HepG2 (cell line): ENCODE measurements around the gene PSMB4. TPM values are rescaled to one million over a fixed set of nuclear protein-coding genes. Genes with fewer than 3 reads are reported as not detected.

ENCODE experiments used
- ATAC-seq: fragments of 200-7000 bp; cut with Tn5 transposase; 3 replicates; pipeline ENCODE4 v1.9.1; 2020; ENCODE audit warnings: mild to moderate bottlenecking, moderate library complexity
- BruUV-seq: library from RNA; stranded (reverse); fragments of 400-500 nt; replicated peaks from 2 replicates; lab custom pipeline; 2021; lab: Mats Ljungman, UMichigan
- CTCF ChIA-PET: fragments of 300-600 bp; formaldehyde crosslinking; extraction: SDS; loops from one replicate; lab custom pipeline; 2021; ENCODE audit warnings: low total read pairs, inconsistent platforms, low intra/inter-chr PET ratio; lab: Yijun Ruan, JAX
- POLR2A ChIA-PET: fragments of 350-600 bp; sonication (Branson Sonifier 250); formaldehyde crosslinking; loops from one replicate; lab custom pipeline; 2020; ENCODE audit warnings: antibody characterized with exemption, inconsistent platforms; lab: Yijun Ruan, JAX
- DNase-seq: peaks from one replicate; pipeline ENCODE4 v3.0.0-alpha.2; 2015; ENCODE audit warnings: low spot score
- FAIRE-seq: peaks from 3 replicates; lab custom pipeline; 2011; peaks lifted over from hg19 to GRCh38; lab: Jason Lieb, UNC
- H2AFZ ChIP-seq: one replicate; pipeline ENCODE4 v1.6.1; 2011; ENCODE audit warnings: low read length, inconsistent platforms
- H3K27ac ChIP-seq: fragments of 300-600 bp; 3 replicates; pipeline ENCODE4 v1.8.0; 2011; ENCODE audit warnings: mixed run types, mild to moderate bottlenecking, mixed read lengths, low read length, inconsistent platforms; ENCODE audit not compliant: insufficient read depth; ENCODE audit errors: extremely low read length
- H3K27me3 ChIP-seq, 2 experiments: fragments of 200-600 bp in 1 of 2; 2 replicates in 1 of 2; 3 replicates in 1 of 2; pipeline versions ENCODE4 v1.6.0 to v1.8.0; 2011; ENCODE audit warnings: low read length in 2 of 2, mild to moderate bottlenecking in 2 of 2, moderate library complexity in 2 of 2, inconsistent platforms in 1 of 2; ENCODE audit not compliant: insufficient read depth in 2 of 2, control insufficient read depth in 1 of 2
- H3K36me3 ChIP-seq, 2 experiments: fragments of 200-600 bp in 1 of 2; replicated peaks in 1 of 2; 2 replicates in 1 of 2; 3 replicates in 1 of 2; pipeline versions ENCODE4 v1.5.1 to v1.8.0; 2011; ENCODE audit warnings: low read length in 2 of 2, inconsistent platforms in 1 of 2; ENCODE audit not compliant: insufficient read depth in 2 of 2, control insufficient read depth in 1 of 2
- H3K4me1 ChIP-seq: 2 replicates; pipeline ENCODE4 v1.5.1; 2012; ENCODE audit warnings: low read length, inconsistent platforms; ENCODE audit not compliant: insufficient read depth
- H3K4me2 ChIP-seq: 2 replicates; pipeline ENCODE4 v1.6.0; 2011; ENCODE audit warnings: low read depth, low read length, inconsistent platforms
- H3K4me3 ChIP-seq, 3 experiments: fragments of 200-600 bp in 1 of 3; sonication (generic), shearing (Covaris generic) in 1 of 3; replicated peaks in 1 of 3; 2 replicates each; pipeline ENCODE4 v1.5.1; 2011 to 2016; ENCODE audit warnings: low read length in 3 of 3, inconsistent platforms in 2 of 3, low read depth in 2 of 3, mild to moderate bottlenecking in 2 of 3, control low read depth in 1 of 3, mixed read lengths in 1 of 3; ENCODE audit not compliant: insufficient read depth in 1 of 3
- H3K79me2 ChIP-seq: one replicate; pipeline ENCODE4 v1.6.1; 2011; ENCODE audit warnings: low read length, inconsistent platforms; ENCODE audit not compliant: insufficient read depth
- H3K9ac ChIP-seq: 2 replicates; pipeline ENCODE4 v1.6.0; 2011; ENCODE audit warnings: mild to moderate bottlenecking, low read depth, low read length, inconsistent platforms; ENCODE audit not compliant: insufficient read depth
- H3K9me3 ChIP-seq: 2 replicates; pipeline ENCODE4 v1.5.1; 2012; ENCODE audit warnings: mild to moderate bottlenecking, low read length
- H4K20me1 ChIP-seq: 2 replicates; pipeline ENCODE4 v1.6.0; 2011; ENCODE audit warnings: inconsistent platforms, mild to moderate bottlenecking, low read length, moderate library complexity; ENCODE audit not compliant: insufficient read depth
- ARID2 ChIP-seq: sonication (generic); formaldehyde crosslinking; IDR thresholded peaks from 2 replicates; pipeline ENCODE4 v1.8.1; 2022; ENCODE audit warnings: mild to moderate bottlenecking, missing genetic modification reagents, borderline replicate concordance
- CBFB ChIP-seq: sonication (generic); formaldehyde crosslinking; IDR thresholded peaks from 2 replicates; pipeline ENCODE4 v1.4.0; 2020; ENCODE audit warnings: missing genetic modification reagents
- RBM22 ChIP-seq: fragments of 200-400 bp; formaldehyde crosslinking; optimal IDR thresholded peaks from 2 replicates; pipeline ENCODE3; 2017; ENCODE audit warnings: mild to moderate bottlenecking, low read length, moderate library complexity
- TCF7L2 ChIP-seq: IDR thresholded peaks from 2 replicates; pipeline ENCODE4 v1.6.1; 2011; ENCODE audit warnings: mild to moderate bottlenecking, low read depth, low read length, moderate library complexity
- ZC3H13 ChIP-seq: sonication (generic); formaldehyde crosslinking; IDR thresholded peaks from 2 replicates; pipeline ENCODE4 v1.8.1; 2023; ENCODE audit warnings: mild to moderate bottlenecking, missing genetic modification reagents, moderate library complexity
- ZNF552 ChIP-seq: sonication (generic); formaldehyde crosslinking; IDR thresholded peaks from 2 replicates; pipeline ENCODE4 v1.9.0; 2022; ENCODE audit warnings: missing genetic modification reagents, mild to moderate bottlenecking, borderline replicate concordance
- ZNF670 ChIP-seq: sonication (generic); formaldehyde crosslinking; IDR thresholded peaks from 2 replicates; pipeline ENCODE4 v1.8.0; 2022; ENCODE audit warnings: mild to moderate bottlenecking, missing genetic modification reagents, borderline replicate concordance
- ZNF841 ChIP-seq: sonication (generic); formaldehyde crosslinking; IDR thresholded peaks from 2 replicates; pipeline ENCODE4 v1.8.1; 2023; ENCODE audit warnings: missing genetic modification reagents, borderline replicate concordance
- WGBS: methylation state at CpG from one replicate; pipeline ENCODE4 v1.1.6; 2017; ENCODE audit warnings: low lambda C conversion rate; 5-methylcytosine and 5-hydroxymethylcytosine counted together
- in situ Hi-C: cut with HindIII; loops from 2 replicates; pipeline ENCODE4 v1.10.0; 2017; ENCODE audit warnings: low pct_unique_long_range_greater_than_20kb; ENCODE audit not compliant: extremely low pct_ligation_motif_present
- intact Hi-C: fragments of 100-400 bp; cut with micrococcal nuclease; formaldehyde crosslinking; loops from one replicate; pipeline ENCODE4 v1.10.0; 2022; ENCODE audit not compliant: unreplicated experiment
- polyA plus RNA-seq, 8 experiments: library from polyadenylated mRNA; depleted of rRNA in 3 of 8; stranded (reverse) in 7 of 8; unstranded in 1 of 8; fragments of >200 nt; fragmentation: Illumina TruSeq in 4 of 8; extraction: Trizol in 4 of 8; gene quantifications; 2 replicates each; pipeline versions ENCODE4 v1.2.1 to v1.2.3, GENCODE V29; 2011 to 2016; ENCODE audit warnings: low read depth in 4 of 8, missing spikeins in 1 of 8, mixed read lengths in 1 of 8; ENCODE audit not compliant: insufficient read depth in 1 of 8
- total RNA-seq, 5 experiments: library from RNA; depleted of rRNA; stranded (reverse); fragments of >200 nt; fragmentation: Illumina TruSeq; extraction: Trizol; gene quantifications; 2 replicates each; pipeline ENCODE4 v1.2.3, GENCODE V29; 2016; ENCODE audit warnings: low read depth in 1 of 5
- TF ChIP-seq, protein P1 (sequence below): sonication (generic); formaldehyde crosslinking; IDR thresholded peaks from 2 replicates; pipeline ENCODE4 v1.4.0; 2020; ENCODE audit warnings: missing genetic modification reagents
- TF ChIP-seq, protein P2 (sequence below), 2 experiments: sonication (generic) in 1 of 2; formaldehyde crosslinking in 1 of 2; IDR thresholded peaks; 2 replicates each; pipeline versions ENCODE4 v1.5.1 to v1.6.1; 2011 to 2020; ENCODE audit warnings: borderline replicate concordance in 1 of 2, low read depth in 1 of 2, low read length in 1 of 2, mild to moderate bottlenecking in 1 of 2, missing genetic modification reagents in 1 of 2, moderate library complexity in 1 of 2

Gene PSMB4
- total and polyA plus RNA-seq, 2 of the 13 experiments (the other 11 are each of a cell fraction or from before 2014, with no cell fraction given), result 336 to 383 TPM

DNA sequence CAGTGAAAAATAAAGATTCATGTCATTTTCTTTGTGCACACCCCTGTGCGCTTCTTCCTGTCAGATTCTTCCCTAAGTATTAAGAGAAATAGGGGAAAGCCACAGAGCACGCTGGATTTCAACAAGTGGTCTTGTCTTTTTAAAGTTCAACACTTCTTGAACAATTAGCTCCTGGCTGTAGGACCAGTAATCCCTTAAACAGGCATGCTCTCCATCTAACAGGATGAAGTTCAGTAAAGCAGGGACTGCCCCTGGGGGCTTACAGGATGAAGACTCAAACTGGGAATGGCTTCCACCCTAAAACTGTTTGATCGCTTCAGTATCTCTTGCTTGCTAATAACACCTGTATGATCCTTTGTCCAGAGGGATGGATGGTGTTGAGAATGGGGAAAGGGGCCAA, 4.2 kb downstream of the PSMB4 start:
- H4K20me1 ChIP-seq, result peaks cover 8% of the 10 kb centered on the region
- intact Hi-C loops (no loop called here), in situ Hi-C loops (no loop called here)
- no peak overlapping the region for H3K4me2 ChIP-seq
- no peak overlapping the region for H3K4me3 ChIP-seq
- ChIA-PET CTCF (no interaction called here), POLR2A (no interaction called here)
- H3K9ac ChIP-seq, result no peak overlapping the region
- peaks cover 23 to 58% of the 10 kb centered on the region in 2 experiments for H3K36me3 ChIP-seq
- no peak for ATAC-seq
- H3K27ac ChIP-seq, result no peak overlapping the region
- BruUV-seq, result TSS peak; percentile 29
- TF ChIP-seq ZNF670 (CRISPR knock-in tag) (no peak), RBM22 (peak; percentile 63), CBFB (CRISPR knock-in tag) (no peak)
- 100% methylated on average over 3 of the region's 3 CpGs for WGBS
- H2AFZ ChIP-seq, result no peak overlapping the region
- FAIRE-seq, result no peak
- H3K9me3 ChIP-seq, result no peaks in the 10 kb centered on the region
- no peak for DNase-seq
- no peaks in the 10 kb centered on the region; a peak in 1 of 5 replicates for H3K27me3 ChIP-seq
- H3K79me2 ChIP-seq, result peaks cover 15% of the 10 kb centered on the region
- H3K4me1 ChIP-seq, result peaks cover 33% of the 10 kb centered on the region

DNA sequence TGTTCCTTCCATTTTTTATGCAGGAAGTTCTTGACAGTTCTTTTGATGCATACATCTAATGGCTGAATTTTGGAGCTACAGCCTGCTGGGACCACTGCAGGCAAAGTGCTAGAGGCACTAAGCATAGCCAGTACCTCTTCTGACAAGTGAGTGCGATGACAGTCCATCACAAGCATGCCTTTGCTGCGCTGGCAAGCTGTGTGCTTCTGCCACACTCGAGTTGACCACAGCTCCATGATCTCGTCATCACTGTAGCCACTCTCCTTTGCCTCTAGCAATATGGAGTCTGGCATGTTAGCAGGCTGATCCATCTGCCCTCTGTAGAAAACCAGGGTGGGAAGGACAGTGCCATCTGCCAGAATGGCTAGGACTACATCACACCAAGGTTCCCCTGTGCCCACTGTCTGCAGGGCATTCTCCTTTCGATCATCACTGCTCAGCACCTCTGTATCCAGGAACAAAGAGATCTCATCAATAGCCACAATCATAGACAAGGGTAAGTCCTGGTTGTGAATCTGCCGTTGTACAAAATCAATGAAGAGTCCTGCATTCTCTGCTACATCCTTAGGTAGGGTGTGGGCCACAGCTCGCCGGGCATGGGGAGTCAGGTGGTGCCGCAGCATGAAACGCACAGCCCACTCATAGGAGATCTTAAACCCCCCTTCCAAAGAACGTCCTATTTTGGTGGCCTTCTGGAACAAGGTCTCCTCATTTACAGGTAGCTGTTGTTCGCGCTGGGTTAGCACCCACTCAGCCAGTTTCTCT, 6.0 kb downstream of the PSMB4 start:
- in situ Hi-C loops (no loop called here), intact Hi-C loops (no loop called here)
- Histone ChIP-seq H3K36me3 (peaks cover 23 to 76% of the 10 kb centered on the region in 2 experiments), H2AFZ (no peak overlapping the region), H3K4me1 (peaks cover 30% of the 10 kb centered on the region), H3K4me2 (no peak overlapping the region), H3K9ac (no peak overlapping the region), H3K27me3 (no peaks in the 10 kb centered on the region), H3K9me3 (no peaks in the 10 kb centered on the region), H3K27ac (no peak overlapping the region), H4K20me1 (peaks cover 8% of the 10 kb centered on the region), H3K4me3 (no peak overlapping the region), H3K79me2 (peaks cover 5% of the 10 kb centered on the region)
- POLR2A ChIA-PET, result no interaction called here
- peak; percentile 32; the same call in 1 of the 2 replicates for TF ChIP-seq ZC3H13 (CRISPR knock-in tag)
- TF ChIP-seq ARID2 (CRISPR knock-in tag), result no peak
- TF ChIP-seq TCF7L2, result no peak
- no peak for TF ChIP-seq ZNF841 (CRISPR knock-in tag)
- TF ChIP-seq, protein P1, sequence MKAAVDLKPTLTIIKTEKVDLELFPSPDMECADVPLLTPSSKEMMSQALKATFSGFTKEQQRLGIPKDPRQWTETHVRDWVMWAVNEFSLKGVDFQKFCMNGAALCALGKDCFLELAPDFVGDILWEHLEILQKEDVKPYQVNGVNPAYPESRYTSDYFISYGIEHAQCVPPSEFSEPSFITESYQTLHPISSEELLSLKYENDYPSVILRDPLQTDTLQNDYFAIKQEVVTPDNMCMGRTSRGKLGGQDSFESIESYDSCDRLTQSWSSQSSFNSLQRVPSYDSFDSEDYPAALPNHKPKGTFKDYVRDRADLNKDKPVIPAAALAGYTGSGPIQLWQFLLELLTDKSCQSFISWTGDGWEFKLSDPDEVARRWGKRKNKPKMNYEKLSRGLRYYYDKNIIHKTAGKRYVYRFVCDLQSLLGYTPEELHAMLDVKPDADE, result no peak
- TF ChIP-seq, protein P2, sequence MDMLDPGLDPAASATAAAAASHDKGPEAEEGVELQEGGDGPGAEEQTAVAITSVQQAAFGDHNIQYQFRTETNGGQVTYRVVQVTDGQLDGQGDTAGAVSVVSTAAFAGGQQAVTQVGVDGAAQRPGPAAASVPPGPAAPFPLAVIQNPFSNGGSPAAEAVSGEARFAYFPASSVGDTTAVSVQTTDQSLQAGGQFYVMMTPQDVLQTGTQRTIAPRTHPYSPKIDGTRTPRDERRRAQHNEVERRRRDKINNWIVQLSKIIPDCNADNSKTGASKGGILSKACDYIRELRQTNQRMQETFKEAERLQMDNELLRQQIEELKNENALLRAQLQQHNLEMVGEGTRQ (IDR thresholded peaks at IDR 0.05; ENCODE audit: low read depth, low read length), result no peak
- TF ChIP-seq, protein P2 (CRISPR knock-in tag; IDR thresholded peaks at IDR 0.05; ENCODE audit: borderline replicate concordance), result no peak
- no peak for TF ChIP-seq ZNF552 (CRISPR knock-in tag)
- ATAC-seq, result no peak; the same call in 2 of the 3 replicates
- 97% methylated on average over 12 of the region's 13 CpGs for WGBS
- no TSS peak for BruUV-seq
- CTCF ChIA-PET, result no interaction called here
- no peak for FAIRE-seq
- no peak for DNase-seq
